Measurements from ENCODE around the gene BRMS1L. TPM values are rescaled to one million over a fixed set of nuclear protein-coding genes. Genes with fewer than 3 reads are reported as not detected.

Gene BRMS1L
- total and polyA plus RNA-seq, 2 of the 13 experiments (the other 11 are each of a cell fraction or from before 2014, with no cell fraction given), result 21.1 to 23.8 TPM

GRCh38 chr14:35808638-35809563 lies 17.2 kb upstream of the BRMS1L start, which contains the start of gene RALGAPA1 (continued):
- TF ChIP-seq ZNF281 (CRISPR knock-in tag; IDR thresholded peaks at IDR 0.05; ENCODE audit: borderline replicate concordance) (peak; percentile 47; the same call in 1 of the 2 replicates), KDM3A (CRISPR knock-in tag; IDR thresholded peaks at IDR 0.05; ENCODE audit: low read depth) (peak; percentile 60), SRSF1 (optimal IDR thresholded peaks at IDR 0.05; ENCODE audit: low read depth, low read length) (peak; percentile 82), ZNF678 (CRISPR knock-in tag; IDR thresholded peaks at IDR 0.05) (peak; percentile 57), KMT2B (CRISPR knock-in tag; IDR thresholded peaks at IDR 0.05) (peak; percentile 87), ZNF407 (CRISPR knock-in tag; IDR thresholded peaks at IDR 0.05; ENCODE audit: not compliant biosample characterization) (peak; percentile 97), JUND (CRISPR knock-in tag; IDR thresholded peaks at IDR 0.05) (peak; percentile 68), IRF9 (CRISPR knock-in tag; IDR thresholded peaks at IDR 0.05; ENCODE audit: borderline replicate concordance) (peak; percentile 96; the same call in 1 of the 2 replicates), ZFP62 (CRISPR knock-in tag; IDR thresholded peaks at IDR 0.05) (peak; percentile 91; the same call in 1 of the 2 replicates), PHF8 (CRISPR knock-in tag; IDR thresholded peaks at IDR 0.05) (peak; percentile 95), ZZZ3 (CRISPR knock-in tag; IDR thresholded peaks at IDR 0.05; ENCODE audit: borderline replicate concordance) (0 out of 2 replicates have a peak, but pooled peaks have one; percentile 53), ZNF883 (CRISPR knock-in tag; IDR thresholded peaks at IDR 0.05; ENCODE audit: not compliant biosample characterization) (peak; percentile 96), TBX2 (CRISPR knock-in tag; IDR thresholded peaks at IDR 0.05; ENCODE audit: borderline replicate concordance) (peak; percentile 92), TEAD2 (CRISPR knock-in tag; IDR thresholded peaks at IDR 0.05) (peak; percentile 36), EEA1 (CRISPR knock-in tag; IDR thresholded peaks at IDR 0.05; ENCODE audit: borderline replicate concordance) (peak; percentile 83; the same call in 1 of the 2 replicates), ZNF44 (CRISPR knock-in tag; IDR thresholded peaks at IDR 0.05) (peak; percentile 88)

Data from HepG2 (cell line).